SK-N-SH (cell line): Measurements from ENCODE around the gene TOMM22.

ENCODE experiments used
- CHD2 ChIP-seq: fragments of 150-350 bp; IDR thresholded peaks from 2 replicates; pipeline ENCODE4 v1.6.1; 2018; ENCODE audit warnings: low read length; ENCODE audit not compliant: partially characterized antibody
- EP300 ChIP-seq, 2 experiments: IDR thresholded peaks; 2 replicates each; pipeline versions ENCODE4 v1.4.0 to v1.6.1; 2012; ENCODE audit warnings: borderline replicate concordance in 1 of 2, low read depth in 1 of 2, low read length in 1 of 2
- EZH2phosphoT487 ChIP-seq: fragments of 200-600 bp; sonication (generic); IDR thresholded peaks from 2 replicates; pipeline ENCODE4 v1.6.1; 2017; ENCODE audit warnings: low read depth, mixed run types, mild to moderate bottlenecking, antibody characterized with exemption, moderate library complexity, borderline replicate concordance
- MXI1 ChIP-seq: IDR thresholded peaks from 2 replicates; pipeline ENCODE4 v1.6.1; 2012; ENCODE audit warnings: mild to moderate bottlenecking, low read depth, low read length, improper control_type of control experiment
- NFIC ChIP-seq: IDR thresholded peaks from 2 replicates; pipeline ENCODE4 v1.4.0; 2012; ENCODE audit warnings: borderline replicate concordance
- POLR2AphosphoS5 ChIP-seq: IDR thresholded peaks from 2 replicates; pipeline ENCODE4 v1.6.1; 2012; ENCODE audit warnings: low read depth, low read length
- RCOR1 ChIP-seq: fragments of 150-350 bp; IDR thresholded peaks from 2 replicates; pipeline ENCODE4 v1.6.1; 2017; ENCODE audit warnings: antibody characterized with exemption, low read length
- RFX5 ChIP-seq: IDR thresholded peaks from 2 replicates; pipeline ENCODE4 v1.6.1; 2012; ENCODE audit warnings: mild to moderate bottlenecking, improper control_type of control experiment, low read length
- SIN3A ChIP-seq: IDR thresholded peaks from 2 replicates; pipeline ENCODE4 v1.6.1; 2012; ENCODE audit warnings: low read depth, mild to moderate bottlenecking, low read length, moderate library complexity, borderline replicate concordance
- TAF1 ChIP-seq: IDR thresholded peaks from 2 replicates; pipeline ENCODE4 v1.6.1; 2012; ENCODE audit warnings: low read depth, mild to moderate bottlenecking, low read length, moderate library complexity, borderline replicate concordance
- TF ChIP-seq, protein P1 (sequence below): fragments of 200-600 bp; sonication (generic); IDR thresholded peaks from 2 replicates; pipeline ENCODE4 v1.6.1; 2017; ENCODE audit warnings: antibody characterized with exemption, mild to moderate bottlenecking, moderate library complexity
- TF ChIP-seq, protein P2 (sequence below): IDR thresholded peaks from 2 replicates; pipeline ENCODE4 v1.4.0; 2012; ENCODE audit warnings: low read depth
- TF ChIP-seq, protein P3 (sequence below): IDR thresholded peaks from 2 replicates; pipeline ENCODE4 v1.6.1; 2012; ENCODE audit warnings: mild to moderate bottlenecking, low read depth, low read length, moderate library complexity
- TF ChIP-seq, protein P4 (sequence below): fragments of 150-350 bp; IDR thresholded peaks from 2 replicates; pipeline ENCODE4 v1.6.1; 2017; ENCODE audit warnings: antibody characterized with exemption, low read length, low read depth, borderline replicate concordance

DNA sequence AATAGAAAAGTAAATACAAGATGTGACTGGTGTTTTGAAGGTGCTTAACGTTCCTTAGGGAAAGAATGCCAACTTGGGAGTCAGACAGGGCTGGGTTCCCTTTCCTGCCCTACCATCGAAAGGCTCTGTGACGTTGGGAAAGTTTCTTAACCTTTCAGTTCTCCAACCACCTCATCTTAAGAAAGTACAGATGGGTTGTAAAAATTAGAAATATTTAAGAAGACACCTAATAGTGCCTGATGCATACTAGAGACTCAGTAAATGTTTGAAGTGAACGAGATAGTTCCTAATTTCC, 25.1 kb downstream of the TOMM22 start:
- TF ChIP-seq, protein P1, sequence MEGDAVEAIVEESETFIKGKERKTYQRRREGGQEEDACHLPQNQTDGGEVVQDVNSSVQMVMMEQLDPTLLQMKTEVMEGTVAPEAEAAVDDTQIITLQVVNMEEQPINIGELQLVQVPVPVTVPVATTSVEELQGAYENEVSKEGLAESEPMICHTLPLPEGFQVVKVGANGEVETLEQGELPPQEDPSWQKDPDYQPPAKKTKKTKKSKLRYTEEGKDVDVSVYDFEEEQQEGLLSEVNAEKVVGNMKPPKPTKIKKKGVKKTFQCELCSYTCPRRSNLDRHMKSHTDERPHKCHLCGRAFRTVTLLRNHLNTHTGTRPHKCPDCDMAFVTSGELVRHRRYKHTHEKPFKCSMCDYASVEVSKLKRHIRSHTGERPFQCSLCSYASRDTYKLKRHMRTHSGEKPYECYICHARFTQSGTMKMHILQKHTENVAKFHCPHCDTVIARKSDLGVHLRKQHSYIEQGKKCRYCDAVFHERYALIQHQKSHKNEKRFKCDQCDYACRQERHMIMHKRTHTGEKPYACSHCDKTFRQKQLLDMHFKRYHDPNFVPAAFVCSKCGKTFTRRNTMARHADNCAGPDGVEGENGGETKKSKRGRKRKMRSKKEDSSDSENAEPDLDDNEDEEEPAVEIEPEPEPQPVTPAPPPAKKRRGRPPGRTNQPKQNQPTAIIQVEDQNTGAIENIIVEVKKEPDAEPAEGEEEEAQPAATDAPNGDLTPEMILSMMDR: no peak
- no peak for TF ChIP-seq POLR2AphosphoS5
- TF ChIP-seq, protein P2, sequence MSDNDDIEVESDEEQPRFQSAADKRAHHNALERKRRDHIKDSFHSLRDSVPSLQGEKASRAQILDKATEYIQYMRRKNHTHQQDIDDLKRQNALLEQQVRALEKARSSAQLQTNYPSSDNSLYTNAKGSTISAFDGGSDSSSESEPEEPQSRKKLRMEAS: no peak
- no peak for TF ChIP-seq TAF1
- TF ChIP-seq EZH2phosphoT487: no peak
- TF ChIP-seq, protein P3, sequence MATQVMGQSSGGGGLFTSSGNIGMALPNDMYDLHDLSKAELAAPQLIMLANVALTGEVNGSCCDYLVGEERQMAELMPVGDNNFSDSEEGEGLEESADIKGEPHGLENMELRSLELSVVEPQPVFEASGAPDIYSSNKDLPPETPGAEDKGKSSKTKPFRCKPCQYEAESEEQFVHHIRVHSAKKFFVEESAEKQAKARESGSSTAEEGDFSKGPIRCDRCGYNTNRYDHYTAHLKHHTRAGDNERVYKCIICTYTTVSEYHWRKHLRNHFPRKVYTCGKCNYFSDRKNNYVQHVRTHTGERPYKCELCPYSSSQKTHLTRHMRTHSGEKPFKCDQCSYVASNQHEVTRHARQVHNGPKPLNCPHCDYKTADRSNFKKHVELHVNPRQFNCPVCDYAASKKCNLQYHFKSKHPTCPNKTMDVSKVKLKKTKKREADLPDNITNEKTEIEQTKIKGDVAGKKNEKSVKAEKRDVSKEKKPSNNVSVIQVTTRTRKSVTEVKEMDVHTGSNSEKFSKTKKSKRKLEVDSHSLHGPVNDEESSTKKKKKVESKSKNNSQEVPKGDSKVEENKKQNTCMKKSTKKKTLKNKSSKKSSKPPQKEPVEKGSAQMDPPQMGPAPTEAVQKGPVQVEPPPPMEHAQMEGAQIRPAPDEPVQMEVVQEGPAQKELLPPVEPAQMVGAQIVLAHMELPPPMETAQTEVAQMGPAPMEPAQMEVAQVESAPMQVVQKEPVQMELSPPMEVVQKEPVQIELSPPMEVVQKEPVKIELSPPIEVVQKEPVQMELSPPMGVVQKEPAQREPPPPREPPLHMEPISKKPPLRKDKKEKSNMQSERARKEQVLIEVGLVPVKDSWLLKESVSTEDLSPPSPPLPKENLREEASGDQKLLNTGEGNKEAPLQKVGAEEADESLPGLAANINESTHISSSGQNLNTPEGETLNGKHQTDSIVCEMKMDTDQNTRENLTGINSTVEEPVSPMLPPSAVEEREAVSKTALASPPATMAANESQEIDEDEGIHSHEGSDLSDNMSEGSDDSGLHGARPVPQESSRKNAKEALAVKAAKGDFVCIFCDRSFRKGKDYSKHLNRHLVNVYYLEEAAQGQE: no peak
- no peak for TF ChIP-seq EP300 (IDR thresholded peaks at IDR 0.05; ENCODE audit: borderline replicate concordance in 1 of 2, low read depth in 1 of 2, low read length in 1 of 2)
- TF ChIP-seq CHD2: no peak
- TF ChIP-seq NFIC: no peak
- TF ChIP-seq, protein P4, sequence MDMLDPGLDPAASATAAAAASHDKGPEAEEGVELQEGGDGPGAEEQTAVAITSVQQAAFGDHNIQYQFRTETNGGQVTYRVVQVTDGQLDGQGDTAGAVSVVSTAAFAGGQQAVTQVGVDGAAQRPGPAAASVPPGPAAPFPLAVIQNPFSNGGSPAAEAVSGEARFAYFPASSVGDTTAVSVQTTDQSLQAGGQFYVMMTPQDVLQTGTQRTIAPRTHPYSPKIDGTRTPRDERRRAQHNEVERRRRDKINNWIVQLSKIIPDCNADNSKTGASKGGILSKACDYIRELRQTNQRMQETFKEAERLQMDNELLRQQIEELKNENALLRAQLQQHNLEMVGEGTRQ: no peak
- TF ChIP-seq MXI1: no peak
- no peak for TF ChIP-seq SIN3A
- no peak for TF ChIP-seq RCOR1
- no peak for TF ChIP-seq RFX5
